IPS-15b (cell line): ENCODE measurements around the gene PDIA5.

Experiments
- H3K27me3 ChIP-seq: one replicate; pipeline ENCODE4 v1.6.1; 2013; ENCODE audit warnings: low read length; ENCODE audit not compliant: control insufficient read depth, insufficient read depth
- H3K36me3 ChIP-seq: one replicate; pipeline ENCODE4 v1.6.1; 2013; ENCODE audit warnings: low read length; ENCODE audit not compliant: control insufficient read depth, insufficient read depth
- H3K4me1 ChIP-seq: one replicate; pipeline ENCODE4 v1.6.1; 2013; ENCODE audit warnings: mild to moderate bottlenecking, low read length; ENCODE audit not compliant: control insufficient read depth, insufficient read depth
- H3K4me3 ChIP-seq: one replicate; pipeline ENCODE4 v1.5.1; 2013; ENCODE audit warnings: low read depth, low read length
- H3K9ac ChIP-seq: one replicate; pipeline ENCODE4 v1.6.1; 2013; ENCODE audit warnings: low read depth, mild to moderate bottlenecking, low read length
- H3K9me3 ChIP-seq: one replicate; pipeline ENCODE4 v1.6.1; 2013; ENCODE audit warnings: mild to moderate bottlenecking, low read length; ENCODE audit not compliant: control insufficient read depth, insufficient read depth

The PDIA5 gene

GRCh38 chr3:123061856-123062255 lies 5.0 kb upstream of the PDIA5 start:
- H3K4me3 ChIP-seq, result no peak overlapping the region
- H3K27me3 ChIP-seq, result peaks cover 13% of the 10 kb centered on the region
- H3K36me3 ChIP-seq, result no peaks in the 10 kb centered on the region
- no peak overlapping the region for H3K9ac ChIP-seq
- no peaks in the 10 kb centered on the region for H3K9me3 ChIP-seq
- H3K4me1 ChIP-seq, result no peaks in the 10 kb centered on the region

- H3K4me3 ChIP-seq, result no peak overlapping the region
- H3K9ac ChIP-seq, result no peak overlapping the region
- no peaks in the 10 kb centered on the region for H3K36me3 ChIP-seq
- no peaks in the 10 kb centered on the region for H3K9me3 ChIP-seq
- peaks cover 13% of the 10 kb centered on the region for H3K27me3 ChIP-seq
- no peaks in the 10 kb centered on the region for H3K4me1 ChIP-seq
Measured at GRCh38 chr3:123063034-123063433, 3.8 kb upstream of the PDIA5 start.

- Histone ChIP-seq H3K9me3 (no peaks in the 10 kb centered on the region), H3K36me3 (no peaks in the 10 kb centered on the region), H3K4me1 (peaks cover 2% of the 10 kb centered on the region), H3K4me3 (no peak overlapping the region), H3K9ac (no peak overlapping the region), H3K27me3 (peaks cover 13% of the 10 kb centered on the region)
Measured at GRCh38 chr3:123064506-123064905, 2.3 kb upstream of the PDIA5 start.

- H3K27me3 ChIP-seq, result peaks cover 13% of the 10 kb centered on the region
- H3K9me3 ChIP-seq, result no peaks in the 10 kb centered on the region
- H3K4me3 ChIP-seq, result no peak overlapping the region
- peaks cover 2% of the 10 kb centered on the region for H3K4me1 ChIP-seq
- no peak overlapping the region for H3K9ac ChIP-seq
- H3K36me3 ChIP-seq, result no peaks in the 10 kb centered on the region
Measured at GRCh38 chr3:123064914-123065313, 1.9 kb upstream of the PDIA5 start.

- peaks cover 13% of the 10 kb centered on the region for H3K27me3 ChIP-seq
- H3K36me3 ChIP-seq, result no peaks in the 10 kb centered on the region
- no peaks in the 10 kb centered on the region for H3K9me3 ChIP-seq
- peak overlapping the region; percentile 92 for H3K4me3 ChIP-seq
- H3K9ac ChIP-seq, result no peak overlapping the region
- H3K4me1 ChIP-seq, result peaks cover 2% of the 10 kb centered on the region
Measured at GRCh38 chr3:123066599-123066895, 278 bp upstream of the PDIA5 start.

GRCh38 chr3:123067689-123068600 lies 1.1 kb downstream of the PDIA5 start:
- Histone ChIP-seq H3K4me1 (peaks cover 2% of the 10 kb centered on the region), H3K36me3 (no peaks in the 10 kb centered on the region), H3K9ac (peak overlapping the region; percentile 88), H3K4me3 (peak overlapping the region; percentile 92), H3K9me3 (no peaks in the 10 kb centered on the region), H3K27me3 (peaks cover 13% of the 10 kb centered on the region)

GRCh38 chr3:123068601-123069381 lies 2.0 kb downstream of the PDIA5 start:
- peaks cover 2% of the 10 kb centered on the region for H3K4me1 ChIP-seq
- H3K9me3 ChIP-seq, result no peaks in the 10 kb centered on the region
- peaks cover 8% of the 10 kb centered on the region for H3K27me3 ChIP-seq
- peak overlapping the region; percentile 92 for H3K4me3 ChIP-seq
- H3K9ac ChIP-seq, result no peak overlapping the region
- no peaks in the 10 kb centered on the region for H3K36me3 ChIP-seq

GRCh38 chr3:123070510-123070909 lies 3.7 kb downstream of the PDIA5 start:
- peaks cover 8% of the 10 kb centered on the region for H3K27me3 ChIP-seq
- H3K9me3 ChIP-seq, result no peaks in the 10 kb centered on the region
- H3K4me1 ChIP-seq, result peaks cover 2% of the 10 kb centered on the region
- no peaks in the 10 kb centered on the region for H3K36me3 ChIP-seq
- H3K9ac ChIP-seq, result no peak overlapping the region
- H3K4me3 ChIP-seq, result no peak overlapping the region

GRCh38 chr3:123071146-123071545 lies 4.3 kb downstream of the PDIA5 start:
- peaks cover 5% of the 10 kb centered on the region for H3K27me3 ChIP-seq
- H3K4me1 ChIP-seq, result peaks cover 2% of the 10 kb centered on the region
- H3K9me3 ChIP-seq, result no peaks in the 10 kb centered on the region
- H3K36me3 ChIP-seq, result no peaks in the 10 kb centered on the region
- no peak overlapping the region for H3K4me3 ChIP-seq
- H3K9ac ChIP-seq, result no peak overlapping the region

GRCh38 chr3:123071581-123071980 lies 4.8 kb downstream of the PDIA5 start:
- Histone ChIP-seq H3K4me1 (peaks cover 2% of the 10 kb centered on the region), H3K36me3 (no peaks in the 10 kb centered on the region), H3K9me3 (no peaks in the 10 kb centered on the region), H3K9ac (no peak overlapping the region), H3K27me3 (peaks cover 1% of the 10 kb centered on the region), H3K4me3 (no peak overlapping the region)

GRCh38 chr3:123072152-123072551 lies 5.3 kb downstream of the PDIA5 start:
- H3K9ac ChIP-seq, result no peak overlapping the region
- H3K4me3 ChIP-seq, result no peak overlapping the region
- no peaks in the 10 kb centered on the region for H3K27me3 ChIP-seq

GRCh38 chr3:123072564-123072963 lies 5.7 kb downstream of the PDIA5 start:
- peaks cover 2% of the 10 kb centered on the region for H3K4me1 ChIP-seq
- H3K27me3 ChIP-seq, result no peaks in the 10 kb centered on the region
- H3K4me3 ChIP-seq, result no peak overlapping the region
- H3K36me3 ChIP-seq, result no peaks in the 10 kb centered on the region
- no peaks in the 10 kb centered on the region for H3K9me3 ChIP-seq
- H3K9ac ChIP-seq, result no peak overlapping the region

More at GRCh38 chr3:123072152-123072551, 5.3 kb downstream of the PDIA5 start:
- H3K4me1 ChIP-seq, result peaks cover 2% of the 10 kb centered on the region
- H3K9me3 ChIP-seq, result no peaks in the 10 kb centered on the region
- H3K36me3 ChIP-seq, result no peaks in the 10 kb centered on the region
